Measurements from ENCODE around the gene DRC3. TPM values are rescaled to one million over a fixed set of nuclear protein-coding genes. Genes with fewer than 3 reads are reported as not detected.

Gene DRC3
- total and polyA plus RNA-seq, 5 donors from 2014 or later: not detected

GRCh38 chr17:18045691-18046350, 73.2 kb downstream of the DRC3 start:
- Mint-ChIP-seq H3K36me3 (peaks cover 21% of the 10 kb centered on the region), H3K27me3 (no peaks in the 10 kb centered on the region), H3K27ac (no peak overlapping the region), H3K4me3 (no peak overlapping the region), H3K4me1 (peaks cover 10 to 24% (median 18%) of the 10 kb centered on the region in 4 donors), H3K9me3 (no peaks in the 10 kb centered on the region)
- H3K9me3 ChIP-seq (ENCODE audit: control insufficient read depth in 2 of 2, low read length in 2 of 2): no peaks in the 10 kb centered on the region
- H3K36me3 ChIP-seq (ENCODE audit: control insufficient read depth, insufficient read depth, low read length): peaks cover 5% of the 10 kb centered on the region
- no peaks in the 10 kb centered on the region for H3K27me3 ChIP-seq (ENCODE audit: control insufficient read depth, insufficient read depth, low read length)
- peaks cover 3% of the 10 kb centered on the region for H3K4me1 ChIP-seq (ENCODE audit: control insufficient read depth, insufficient read depth, low read length, poor library complexity, severe bottlenecking)
- no peak overlapping the region for H3K27ac ChIP-seq (ENCODE audit: insufficient read depth, low read length, poor library complexity, severe bottlenecking)
- DNase-seq: no peak
- H3K4me3 ChIP-seq (ENCODE audit: low read depth, low read length): no peak overlapping the region
- no peak for ATAC-seq (ENCODE audit: low read depth in 2 of 2)

- Histone ChIP-seq H3K4me1 (ENCODE audit: control insufficient read depth, insufficient read depth, low read length, poor library complexity, severe bottlenecking) (no peaks in the 10 kb centered on the region), H3K36me3 (ENCODE audit: control insufficient read depth, insufficient read depth, low read length) (peaks cover 50% of the 10 kb centered on the region), H3K27ac (ENCODE audit: insufficient read depth, low read length, poor library complexity, severe bottlenecking) (no peak overlapping the region), H3K9me3 (ENCODE audit: control insufficient read depth in 2 of 2, low read length in 2 of 2) (no peaks in the 10 kb centered on the region), H3K27me3 (ENCODE audit: control insufficient read depth, insufficient read depth, low read length) (no peaks in the 10 kb centered on the region), H3K4me3 (ENCODE audit: low read depth, low read length) (no peak overlapping the region)
- Mint-ChIP-seq H3K36me3 (peaks cover 34% of the 10 kb centered on the region), H3K4me3 (no peak overlapping the region), H3K27me3 (no peaks in the 10 kb centered on the region), H3K27ac (no peak overlapping the region), H3K4me1 (peaks cover 0 to 6% (median 3%) of the 10 kb centered on the region in 4 donors), H3K9me3 (peaks cover 0 to 1% (median 0%) of the 10 kb centered on the region in 7 donors)
- ATAC-seq (ENCODE audit: low read depth in 2 of 2): no peak
- no peak for DNase-seq
Observed at GRCh38 chr17:18055597-18055996, 82.9 kb downstream of the DRC3 start.

GRCh38 chr17:18056214-18056613, 83.6 kb downstream of the DRC3 start:
- Mint-ChIP-seq H3K27ac (no peak overlapping the region), H3K4me1 (peaks cover 0 to 6% (median under 1%) of the 10 kb centered on the region in 4 donors), H3K36me3 (peaks cover 34% of the 10 kb centered on the region), H3K27me3 (no peaks in the 10 kb centered on the region), H3K9me3 (peaks cover 0 to 2% (median 0%) of the 10 kb centered on the region in 7 donors), H3K4me3 (no peak overlapping the region)
- Histone ChIP-seq H3K27me3 (ENCODE audit: control insufficient read depth, insufficient read depth, low read length) (no peaks in the 10 kb centered on the region), H3K4me3 (ENCODE audit: low read depth, low read length) (no peak overlapping the region), H3K9me3 (ENCODE audit: control insufficient read depth in 2 of 2, low read length in 2 of 2) (no peaks in the 10 kb centered on the region), H3K36me3 (ENCODE audit: control insufficient read depth, insufficient read depth, low read length) (peaks cover 52% of the 10 kb centered on the region), H3K4me1 (ENCODE audit: control insufficient read depth, insufficient read depth, low read length, poor library complexity, severe bottlenecking) (no peaks in the 10 kb centered on the region), H3K27ac (ENCODE audit: insufficient read depth, low read length, poor library complexity, severe bottlenecking) (no peak overlapping the region)
- ATAC-seq (ENCODE audit: low read depth in 2 of 2) (no peak), DNase-seq (no peak)

GRCh38 chr17:18059283-18059682, 86.6 kb downstream of the DRC3 start:
- ATAC-seq (ENCODE audit: low read depth in 2 of 2): no peak
- no peak overlapping the region for H3K4me3 ChIP-seq (ENCODE audit: low read depth, low read length)
- H3K36me3 ChIP-seq (ENCODE audit: control insufficient read depth, insufficient read depth, low read length): peaks cover 53% of the 10 kb centered on the region
- no peaks in the 10 kb centered on the region for H3K27me3 ChIP-seq (ENCODE audit: control insufficient read depth, insufficient read depth, low read length)
- H3K9me3 Mint-ChIP-seq: peaks cover 0 to 2% (median 0%) of the 10 kb centered on the region in 7 donors
- no peak overlapping the region for H3K27ac Mint-ChIP-seq
- peaks cover 38% of the 10 kb centered on the region for H3K36me3 Mint-ChIP-seq
- no peak overlapping the region for H3K27ac ChIP-seq (ENCODE audit: insufficient read depth, low read length, poor library complexity, severe bottlenecking)
- H3K4me3 Mint-ChIP-seq: no peak overlapping the region
- no peaks in the 10 kb centered on the region for H3K9me3 ChIP-seq (ENCODE audit: control insufficient read depth in 2 of 2, low read length in 2 of 2)
- no peaks in the 10 kb centered on the region for H3K4me1 ChIP-seq (ENCODE audit: control insufficient read depth, insufficient read depth, low read length, poor library complexity, severe bottlenecking)
- H3K27me3 Mint-ChIP-seq: no peaks in the 10 kb centered on the region
- no peak for DNase-seq
- peaks cover 0 to 3% (median 0%) of the 10 kb centered on the region in 4 donors for H3K4me1 Mint-ChIP-seq

GRCh38 chr17:18064053-18064452, 91.4 kb downstream of the DRC3 start:
- H3K36me3 ChIP-seq (ENCODE audit: control insufficient read depth, insufficient read depth, low read length): peaks cover 39% of the 10 kb centered on the region
- no peak overlapping the region for H3K4me3 ChIP-seq (ENCODE audit: low read depth, low read length)
- peaks cover 0 to 3% (median 0%) of the 10 kb centered on the region in 4 donors for H3K4me1 Mint-ChIP-seq
- no peaks in the 10 kb centered on the region for H3K27me3 Mint-ChIP-seq
- DNase-seq (no peak), ATAC-seq (ENCODE audit: low read depth in 2 of 2) (no peak)
- no peaks in the 10 kb centered on the region for H3K4me1 ChIP-seq (ENCODE audit: control insufficient read depth, insufficient read depth, low read length, poor library complexity, severe bottlenecking)
- no peak overlapping the region for H3K27ac ChIP-seq (ENCODE audit: insufficient read depth, low read length, poor library complexity, severe bottlenecking)
- H3K4me3 Mint-ChIP-seq: no peak overlapping the region
- peaks cover 0 to 2% (median 0%) of the 10 kb centered on the region in 7 donors for H3K9me3 Mint-ChIP-seq
- H3K36me3 Mint-ChIP-seq: peaks cover 18% of the 10 kb centered on the region
- no peaks in the 10 kb centered on the region for H3K27me3 ChIP-seq (ENCODE audit: control insufficient read depth, insufficient read depth, low read length)
- no peaks in the 10 kb centered on the region for H3K9me3 ChIP-seq (ENCODE audit: control insufficient read depth in 2 of 2, low read length in 2 of 2)
- peak overlapping the region in 1 of 3 donors; percentile 82 for H3K27ac Mint-ChIP-seq

GRCh38 chr17:18065546-18065945, 92.9 kb downstream of the DRC3 start:
- H3K27me3 Mint-ChIP-seq: no peaks in the 10 kb centered on the region
- no peak overlapping the region for H3K4me3 Mint-ChIP-seq
- H3K36me3 Mint-ChIP-seq: peaks cover 12% of the 10 kb centered on the region
- peaks cover 0 to under 1% (median 0%) of the 10 kb centered on the region in 7 donors for H3K9me3 Mint-ChIP-seq
- H3K4me1 Mint-ChIP-seq: no peaks in the 10 kb centered on the region
- Histone ChIP-seq H3K4me3 (ENCODE audit: low read depth, low read length) (no peak overlapping the region), H3K36me3 (ENCODE audit: control insufficient read depth, insufficient read depth, low read length) (peaks cover 33% of the 10 kb centered on the region), H3K9me3 (ENCODE audit: control insufficient read depth in 2 of 2, low read length in 2 of 2) (no peaks in the 10 kb centered on the region), H3K27ac (ENCODE audit: insufficient read depth, low read length, poor library complexity, severe bottlenecking) (no peak overlapping the region), H3K27me3 (ENCODE audit: control insufficient read depth, insufficient read depth, low read length) (no peaks in the 10 kb centered on the region), H3K4me1 (ENCODE audit: control insufficient read depth, insufficient read depth, low read length, poor library complexity, severe bottlenecking) (no peaks in the 10 kb centered on the region)
- no peak for DNase-seq
- no peak for ATAC-seq (ENCODE audit: low read depth in 2 of 2)
- no peak overlapping the region for H3K27ac Mint-ChIP-seq

Other genes starting within 250 kb of the DRC3 start
- 141 TPM for gene SREBF1, start 135.9 kb upstream of the DRC3 start, total RNA-seq
- 1 to 10 TPM; 4.5 to 6.7 (median 6.0) TPM for gene SREBF1, start 135.9 kb upstream of the DRC3 start, polyA plus RNA-seq
- 50.8 TPM for gene TOM1L2, start 462 bp upstream of the DRC3 start, total RNA-seq
- 1 to 10 TPM; 4.0 to 8.3 (median 6.1) TPM for gene TOM1L2, start 462 bp upstream of the DRC3 start, polyA plus RNA-seq
- gene ATPAF2, start 66.3 kb downstream of the DRC3 start, total RNA-seq: 25.1 TPM
- gene ATPAF2, start 66.3 kb downstream of the DRC3 start, polyA plus RNA-seq: 10 to 100 TPM; 10.9 to 16.4 (median 13.0) TPM
- gene GID4, start 66.5 kb downstream of the DRC3 start, total RNA-seq: 7.3 TPM
- 1 to 10 TPM; 5.1 to 7.0 (median 5.2) TPM for gene GID4, start 66.5 kb downstream of the DRC3 start, polyA plus RNA-seq
- 54.5 TPM for gene DRG2, start 115.1 kb downstream of the DRC3 start, total RNA-seq
- 10 to 100 TPM; 36.4 to 45.3 (median 41.4) TPM for gene DRG2, start 115.1 kb downstream of the DRC3 start, polyA plus RNA-seq
- gene MYO15A, start 135.9 kb downstream of the DRC3 start, total RNA-seq: 0.81 TPM
- under 1 TPM in 3 of 4 donors, not detected in 1; 0.19 to 0.35 (median 0.25) TPM for gene MYO15A, start 135.9 kb downstream of the DRC3 start, polyA plus RNA-seq
- 118 TPM for gene ALKBH5, start 211.0 kb downstream of the DRC3 start, total RNA-seq
- 100 to 1,000 TPM; 102 to 123 (median 115) TPM for gene ALKBH5, start 211.0 kb downstream of the DRC3 start, polyA plus RNA-seq

Measured in CD4-positive, CD25-positive, alpha-beta regulatory T cell (primary cell).